Stimulated activated CD8-positive, alpha-beta memory T cell treated with anti-CD3 and anti-CD28 coated beads, Interleukin-4, amount 100 ng/mL, for 1 hour (primary cell): ENCODE results near the gene DNMT3L.
"Not testable (repeated sequence)": the region's sequence is repeated elsewhere in the genome, so short reads cannot be mapped to it uniquely, and the experiment has no call there.

Experiments used
- DNase-seq, 2 donors: peaks; one replicate each; pipeline ENCODE4 v3.0.0-alpha.2; 2020; ENCODE audit warnings: low read depth in 2 of 2, low spot score in 1 of 2

The DNMT3L gene

GRCh38 chr21:44261675-44262295 is at the start of gene DNMT3L:
Gene DNMT3L (minus strand): TSS chr21:44261897. CDS start chr21:44261259, 638 bp downstream.
- no peak for DNase-seq

- DNase-seq, result no peak
Measured at GRCh38 chr21:44310628-44311507, 49.2 kb upstream of the DNMT3L start.

- no peak for DNase-seq
Measured at GRCh38 chr21:44306936-44307704, 45.4 kb upstream of the DNMT3L start.

- DNase-seq, result no peak
Measured at GRCh38 chr21:44305691-44306090, 44.0 kb upstream of the DNMT3L start.

- no peak for DNase-seq
Measured at GRCh38 chr21:44304877-44305293, 43.2 kb upstream of the DNMT3L start.

- DNase-seq, result no peak
Measured at GRCh38 chr21:44304011-44304616, 42.4 kb upstream of the DNMT3L start.

GRCh38 chr21:44303490-44303981 is 41.8 kb upstream of the DNMT3L start:
- no peak for DNase-seq

- not testable (repeated sequence) for DNase-seq
Measured at GRCh38 chr21:44302573-44303401, 41.1 kb upstream of the DNMT3L start.

GRCh38 chr21:44301961-44302406 is 40.3 kb upstream of the DNMT3L start:
- DNase-seq, result no peak

GRCh38 chr21:44301141-44301540 is 39.4 kb upstream of the DNMT3L start:
- DNase-seq, result no peak

GRCh38 chr21:44300262-44300959 is 38.7 kb upstream of the DNMT3L start:
- peak in 1 of 2 donors; percentile 37 for DNase-seq

- DNase-seq, result peak in 1 of 2 donors; percentile 13
Measured at GRCh38 chr21:44299458-44300261, 38.0 kb upstream of the DNMT3L start, which contains the start of gene PFKL. Gene PFKL (plus strand): TSS chr21:44300053. CDS start chr21:44300106, 53 bp downstream.

GRCh38 chr21:44299085-44299457 is 37.4 kb upstream of the DNMT3L start:
- DNase-seq, result no peak

GRCh38 chr21:44298301-44298700 is 36.6 kb upstream of the DNMT3L start:
- no peak for DNase-seq

GRCh38 chr21:44297525-44298290 is 36.0 kb upstream of the DNMT3L start:
- peak; percentile 35 to 53 for DNase-seq

- no peak for DNase-seq
Measured at GRCh38 chr21:44296916-44297315, 35.2 kb upstream of the DNMT3L start.

GRCh38 chr21:44296103-44296519 is 34.4 kb upstream of the DNMT3L start:
- no peak for DNase-seq

- no peak for DNase-seq
Measured at GRCh38 chr21:44295646-44296045, 33.9 kb upstream of the DNMT3L start.
